GM20000 (cell line): Measurements from ENCODE around the gene STON1.

Experiments
- DNase-seq: peaks from one replicate; pipeline ENCODE4 v3.0.0; 2012; ENCODE audit warnings: low spot score
- CTCF ChIP-seq: IDR thresholded peaks from 2 replicates; pipeline ENCODE4 v1.5.1; 2012; ENCODE audit warnings: mild to moderate bottlenecking, control low read depth; ENCODE audit errors: extremely low read depth, missing control alignments

Gene STON1

GRCh38 chr2:48558456-48558855 lies 28.5 kb downstream of the STON1 start:
- no peak for TF ChIP-seq CTCF
- no peak for DNase-seq

GRCh38 chr2:48560546-48561209 lies 30.7 kb downstream of the STON1 start:
- DNase-seq, result no peak
- no peak for TF ChIP-seq CTCF

GRCh38 chr2:48562281-48562680 lies 32.3 kb downstream of the STON1 start:
- no peak for DNase-seq

GRCh38 chr2:48566592-48567310 lies 36.8 kb downstream of the STON1 start:
- no peak for DNase-seq
- no peak for TF ChIP-seq CTCF

More at GRCh38 chr2:48562281-48562680, 32.3 kb downstream of the STON1 start:
- no peak for TF ChIP-seq CTCF

GRCh38 chr2:48567671-48568070 lies 37.7 kb downstream of the STON1 start:
- no peak for TF ChIP-seq CTCF

GRCh38 chr2:48568547-48568946 lies 38.6 kb downstream of the STON1 start:
- TF ChIP-seq CTCF, result no peak
- DNase-seq, result no peak

More at GRCh38 chr2:48567671-48568070, 37.7 kb downstream of the STON1 start:
- DNase-seq, result no peak

- no peak for DNase-seq
- no peak for TF ChIP-seq CTCF
These were observed 39.5 kb downstream of the STON1 start for GRCh38 chr2:48569433-48569832.
